HEK293T (cell line): Measurements from ENCODE around the gene NAV2.

Source experiments
- BHLHE40 ChIP-seq: fragments of 450-650 bp; IDR thresholded peaks from 2 replicates; pipeline ENCODE4 v1.6.1; 2016; ENCODE audit warnings: mild to moderate bottlenecking, moderate library complexity, borderline replicate concordance
- CTBP1 ChIP-seq: fragments of 450-650 bp; IDR thresholded peaks from 2 replicates; pipeline ENCODE4 v1.6.1; 2016; ENCODE audit warnings: borderline replicate concordance
- ELF4 ChIP-seq: fragments of 450-650 bp; IDR thresholded peaks from 2 replicates; pipeline ENCODE4 v1.6.1; 2017; ENCODE audit warnings: antibody characterized with exemption
- FOXA1 ChIP-seq: fragments of 450-650 bp; IDR thresholded peaks from 2 replicates; pipeline ENCODE4 v1.6.1; 2016; ENCODE audit warnings: mild to moderate bottlenecking
- FOXK2 ChIP-seq: fragments of 450-650 bp; IDR thresholded peaks from 2 replicates; pipeline ENCODE4 v1.6.1; 2016; ENCODE audit warnings: mild to moderate bottlenecking
- FOXM1 ChIP-seq: fragments of 450-650 bp; IDR thresholded peaks from 2 replicates; pipeline ENCODE4 v1.6.1; 2017; ENCODE audit warnings: mild to moderate bottlenecking, borderline replicate concordance
- LEF1 ChIP-seq: fragments of 450-650 bp; IDR thresholded peaks from 2 replicates; pipeline ENCODE4 v1.6.1; 2017; ENCODE audit warnings: mild to moderate bottlenecking, borderline replicate concordance
- NFRKB ChIP-seq: fragments of 450-650 bp; IDR thresholded peaks from 2 replicates; pipeline ENCODE4 v1.6.1; 2016; ENCODE audit warnings: mild to moderate bottlenecking, moderate library complexity
- SP1 ChIP-seq: fragments of 450-650 bp; IDR thresholded peaks from 2 replicates; pipeline ENCODE4 v1.6.1; 2017
- SUZ12 ChIP-seq: fragments of 450-650 bp; IDR thresholded peaks from 2 replicates; pipeline ENCODE4 v1.6.1; 2016; ENCODE audit warnings: mild to moderate bottlenecking
- TARDBP ChIP-seq: fragments of 450-650 bp; IDR thresholded peaks from 2 replicates; pipeline ENCODE4 v1.6.1; 2016
- ZNF384 ChIP-seq: fragments of 450-650 bp; IDR thresholded peaks from 2 replicates; pipeline ENCODE4 v1.6.1; 2016
- TF ChIP-seq, protein P1 (sequence below): fragments of 450-650 bp; IDR thresholded peaks from 2 replicates; pipeline ENCODE4 v1.6.1; 2016

DNA sequence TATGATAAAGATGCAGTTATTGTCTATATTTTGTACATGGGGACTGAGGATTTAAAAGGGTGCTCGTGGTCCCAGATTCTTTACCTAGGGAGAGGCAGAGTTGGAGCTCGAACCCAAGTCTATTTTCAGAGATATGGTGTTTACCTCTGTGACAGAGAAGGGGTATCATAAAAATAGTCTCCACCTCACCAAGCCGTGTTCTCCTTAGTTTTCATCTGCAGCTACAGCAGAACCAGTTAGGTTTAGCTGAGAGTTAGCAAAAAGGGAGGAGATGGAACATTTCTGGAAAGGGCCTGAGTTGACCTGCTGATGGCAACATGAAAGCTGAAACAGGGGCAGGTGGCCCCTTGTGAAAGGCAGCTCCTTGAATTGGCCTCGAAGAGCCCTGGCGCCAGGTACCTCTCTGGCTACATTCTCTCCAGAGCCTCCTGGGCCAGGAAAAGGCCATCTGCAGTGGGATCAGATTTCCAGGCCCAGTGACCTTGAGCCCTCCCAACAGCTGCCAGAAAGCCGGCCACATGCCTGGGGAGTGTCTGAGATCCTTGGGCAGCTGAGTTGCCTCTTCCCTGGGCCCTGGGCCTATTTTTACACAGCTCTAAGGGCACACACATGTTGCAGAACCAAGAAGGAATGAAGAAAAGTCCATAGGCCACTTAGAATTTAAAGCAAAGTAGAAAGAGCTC lies 136.6 kb downstream of the NAV2 start:
- no peak for TF ChIP-seq NFRKB
- no peak for TF ChIP-seq SP1
- TF ChIP-seq TARDBP: no peak
- no peak for TF ChIP-seq ZNF384
- TF ChIP-seq LEF1: no peak
- TF ChIP-seq BHLHE40: no peak
- no peak for TF ChIP-seq ELF4
- no peak for TF ChIP-seq SUZ12
- TF ChIP-seq FOXM1: no peak
- TF ChIP-seq FOXA1: no peak
- no peak for TF ChIP-seq CTBP1
- TF ChIP-seq, protein P1, sequence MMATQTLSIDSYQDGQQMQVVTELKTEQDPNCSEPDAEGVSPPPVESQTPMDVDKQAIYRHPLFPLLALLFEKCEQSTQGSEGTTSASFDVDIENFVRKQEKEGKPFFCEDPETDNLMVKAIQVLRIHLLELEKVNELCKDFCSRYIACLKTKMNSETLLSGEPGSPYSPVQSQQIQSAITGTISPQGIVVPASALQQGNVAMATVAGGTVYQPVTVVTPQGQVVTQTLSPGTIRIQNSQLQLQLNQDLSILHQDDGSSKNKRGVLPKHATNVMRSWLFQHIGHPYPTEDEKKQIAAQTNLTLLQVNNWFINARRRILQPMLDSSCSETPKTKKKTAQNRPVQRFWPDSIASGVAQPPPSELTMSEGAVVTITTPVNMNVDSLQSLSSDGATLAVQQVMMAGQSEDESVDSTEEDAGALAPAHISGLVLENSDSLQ: no peak
- no peak for TF ChIP-seq FOXK2
